Epithelial cell of prostate (primary cell): ENCODE results near the gene DNAJA2.

ENCODE experiments used
- DNase-seq: peaks from one replicate; pipeline ENCODE4 v3.0.0-alpha.2; 2011; ENCODE audit warnings: low read depth, low spot score
- H3K27ac ChIP-seq: fragments of 450-650 bp; 2 replicates; pipeline ENCODE4 v1.5.1; 2017; ENCODE audit warnings: mild to moderate bottlenecking

The DNAJA2 gene

DNA sequence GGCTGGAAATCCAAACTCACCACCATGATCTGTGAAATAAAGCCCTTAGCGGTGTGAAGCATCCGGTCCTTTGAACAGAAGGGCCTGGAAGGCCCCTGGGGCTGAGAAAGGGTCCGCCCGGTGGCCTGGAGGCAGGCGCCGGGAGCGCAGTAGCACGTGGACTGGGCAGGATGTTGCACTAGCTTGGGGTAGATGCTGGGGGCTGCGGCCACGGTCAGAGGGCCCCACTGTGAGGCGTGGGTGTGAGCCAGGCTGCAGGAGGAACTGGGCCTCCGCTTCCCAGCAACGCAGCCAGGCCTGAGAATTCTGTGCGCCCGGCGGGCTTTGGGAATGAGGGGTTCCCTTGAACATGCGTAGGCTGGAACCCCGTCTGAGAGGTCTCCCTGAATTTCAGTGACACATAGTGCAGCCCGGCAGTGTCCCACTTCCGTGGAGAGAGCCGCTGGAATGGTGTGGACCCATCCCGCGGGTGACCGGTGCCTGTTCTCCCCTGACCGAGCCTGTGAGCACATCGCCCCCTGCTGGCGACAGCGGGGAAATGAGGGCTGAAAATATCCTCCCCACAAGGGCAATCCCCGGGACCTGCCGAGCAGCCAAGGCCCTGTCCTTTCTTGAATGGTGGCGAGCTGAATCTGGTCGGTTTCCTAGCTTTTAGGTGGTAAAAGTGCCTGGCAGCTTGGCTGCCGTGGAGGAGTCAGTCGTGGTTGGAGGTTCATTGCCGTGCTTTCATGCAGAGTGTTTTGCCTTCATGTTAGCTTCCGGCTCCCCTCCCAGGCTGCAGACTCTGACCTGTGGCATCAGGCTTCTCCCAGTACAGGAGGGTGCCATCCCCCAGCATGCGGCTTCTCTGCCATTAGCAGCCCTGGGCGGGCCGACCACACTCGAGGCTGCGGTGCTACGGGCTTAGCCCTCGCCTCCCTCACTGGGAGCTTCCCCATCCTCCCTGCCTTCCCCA, 43.8 kb downstream of the DNAJA2 start:
- H3K27ac ChIP-seq, result no peak overlapping the region
- DNase-seq, result no peak

DNA sequence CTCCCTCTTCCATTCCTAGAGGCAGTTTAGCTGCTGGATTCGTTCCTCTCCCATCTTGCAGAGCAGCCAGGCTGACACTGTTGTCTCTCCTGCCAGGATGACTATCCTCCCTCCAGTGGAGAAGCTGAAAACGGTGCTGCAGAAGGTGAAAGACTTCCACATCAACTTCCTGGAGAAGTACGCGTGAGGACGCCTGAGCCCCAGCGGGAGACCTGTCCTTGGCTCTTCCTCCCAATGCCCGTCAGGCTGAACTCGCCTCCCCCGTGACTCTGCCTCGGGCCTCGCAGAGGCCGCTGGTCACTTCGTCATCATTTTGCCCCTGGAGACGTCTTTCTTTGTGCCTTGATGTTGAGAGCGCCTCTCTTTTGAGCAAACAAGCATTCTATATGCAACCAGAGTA, 44.7 kb downstream of the DNAJA2 start:
- H3K27ac ChIP-seq, result no peak overlapping the region
- no peak for DNase-seq

DNA sequence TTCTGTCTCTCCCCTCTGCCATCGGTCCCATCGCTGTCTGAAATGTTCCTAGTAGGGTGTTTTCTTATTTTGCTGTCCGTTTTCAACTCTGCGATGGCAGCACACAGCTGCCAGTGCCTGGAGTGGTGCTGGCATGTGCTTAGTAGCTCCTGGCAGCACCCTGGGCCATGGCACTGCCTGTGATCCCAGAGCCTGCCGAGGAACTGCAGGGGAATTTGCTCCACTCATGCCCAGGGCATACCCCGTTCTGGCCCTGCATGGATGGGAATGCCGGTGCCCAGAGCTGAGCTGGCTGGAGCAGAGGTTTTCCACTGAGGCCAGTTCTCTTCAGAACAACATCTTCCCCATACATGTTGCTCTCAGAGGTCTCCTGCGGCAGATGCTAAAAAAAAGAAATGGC, 46.2 kb downstream of the DNAJA2 start:
- H3K27ac ChIP-seq, result no peak overlapping the region
- no peak for DNase-seq

DNA sequence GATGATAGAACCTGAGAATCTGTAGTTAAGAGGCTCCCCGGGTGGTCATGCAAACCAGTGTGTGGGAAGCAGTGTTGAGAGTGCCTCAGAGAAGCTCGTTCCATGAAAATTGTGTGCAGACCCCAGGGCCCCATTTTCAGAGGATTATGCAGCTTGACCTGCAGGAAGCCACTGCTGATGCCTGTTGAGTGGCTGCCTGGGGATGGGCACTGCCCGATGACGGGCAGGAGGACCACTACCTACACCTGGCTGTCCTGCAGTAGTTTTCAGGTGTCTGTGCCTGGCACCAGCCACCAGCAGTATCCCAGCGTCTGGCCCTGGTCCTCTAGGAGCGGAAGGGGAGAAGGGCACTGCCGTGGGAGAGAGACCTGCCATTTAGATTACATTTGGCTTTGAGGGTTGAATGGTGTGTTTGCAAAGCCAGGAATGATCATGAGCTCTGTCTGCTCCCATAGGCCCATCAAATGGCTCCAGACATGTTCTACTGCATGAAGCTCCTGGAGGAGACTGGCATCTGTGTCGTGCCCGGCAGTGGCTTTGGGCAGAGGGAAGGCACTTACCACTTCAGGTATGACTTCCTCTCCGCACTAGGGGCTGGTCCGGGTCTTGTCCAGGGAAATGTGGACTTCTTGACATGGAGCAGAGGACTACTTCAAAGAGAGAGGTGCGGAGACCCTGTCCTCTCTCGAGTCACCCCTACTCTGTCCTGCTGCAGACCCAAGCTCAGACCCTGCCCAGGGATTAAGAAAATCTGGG, 46.8 kb downstream of the DNAJA2 start:
- no peak for DNase-seq

DNA sequence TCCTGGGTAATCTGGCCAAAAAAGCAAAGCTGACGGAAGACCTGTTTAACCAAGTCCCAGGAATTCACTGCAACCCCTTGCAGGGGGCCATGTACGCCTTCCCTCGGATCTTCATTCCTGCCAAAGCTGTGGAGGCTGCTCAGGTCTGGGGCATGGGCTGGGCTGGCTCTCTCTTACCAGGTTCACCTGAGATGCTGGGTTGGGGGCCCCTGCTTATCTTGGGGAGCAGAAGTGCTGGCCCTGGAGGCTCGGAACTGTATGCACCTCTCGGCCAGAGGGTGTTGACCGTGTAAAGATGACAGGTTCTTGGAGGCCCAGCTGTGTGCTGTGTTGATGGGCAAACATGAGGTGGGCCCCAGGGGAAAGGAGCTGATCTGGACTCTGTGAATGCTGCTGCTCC, 49.1 kb downstream of the DNAJA2 start:
- DNase-seq, result no peak
- H3K27ac ChIP-seq, result no peak overlapping the region

More for the DNA sequence above, 46.8 kb downstream of the DNAJA2 start:
- no peak overlapping the region for H3K27ac ChIP-seq

DNA sequence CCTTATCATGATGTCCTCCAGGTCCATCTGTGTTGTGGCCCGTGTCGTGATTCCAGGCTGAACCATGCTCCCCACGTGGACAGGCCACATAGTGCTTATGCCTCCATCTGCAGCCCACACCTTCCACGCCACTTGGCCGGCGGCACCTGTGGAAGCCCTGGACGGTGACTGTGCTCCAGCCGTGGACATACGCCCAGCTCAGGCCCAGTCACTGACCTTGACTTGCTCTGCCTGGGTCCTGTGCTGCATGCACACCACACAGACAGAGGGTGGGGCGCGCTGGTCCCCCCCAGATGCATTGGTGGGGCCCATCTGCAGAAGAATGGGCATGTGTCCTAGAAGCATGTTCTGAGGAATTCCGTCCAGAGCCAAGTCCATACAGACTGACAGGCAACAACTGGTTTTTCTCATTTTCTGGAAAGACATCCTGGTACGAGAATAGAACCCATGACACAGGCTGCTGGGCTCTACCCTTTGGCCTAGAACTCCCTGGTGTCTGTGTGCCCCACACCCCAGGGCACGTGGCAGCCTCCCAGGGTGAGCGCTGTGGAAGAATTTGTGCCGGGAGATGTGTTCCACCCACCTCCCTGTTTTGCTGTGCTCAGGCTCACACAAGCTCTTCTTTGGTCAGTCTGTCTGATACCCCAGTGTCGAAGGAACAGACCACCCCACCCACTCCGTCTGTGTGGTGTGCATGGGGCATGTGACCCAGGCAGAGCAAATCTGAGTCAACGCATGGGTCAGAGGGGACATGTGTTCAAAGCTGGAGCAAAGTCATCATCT, 49.8 kb downstream of the DNAJA2 start:
- H3K27ac ChIP-seq, result no peak overlapping the region
- DNase-seq, result no peak

DNA sequence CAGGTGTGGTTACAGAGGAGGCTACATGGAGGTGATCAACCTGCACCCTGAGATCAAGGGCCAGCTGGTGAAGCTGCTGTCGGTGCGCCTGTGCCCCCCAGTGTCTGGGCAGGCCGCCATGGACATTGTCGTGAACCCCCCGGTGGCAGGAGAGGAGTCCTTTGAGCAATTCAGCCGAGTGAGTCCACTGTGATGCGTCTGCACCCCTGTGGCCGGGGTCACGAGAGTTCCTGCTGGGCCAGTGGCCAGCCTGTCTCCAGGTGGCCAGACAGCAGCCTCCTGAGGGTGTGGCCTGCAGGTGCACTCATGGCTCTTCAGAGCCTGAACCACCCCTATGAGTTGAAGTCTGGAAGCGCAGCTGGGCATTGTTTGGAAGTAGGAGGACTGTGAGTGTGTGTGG, 51.2 kb downstream of the DNAJA2 start:
- no peak for DNase-seq
- H3K27ac ChIP-seq, result no peak overlapping the region

DNA sequence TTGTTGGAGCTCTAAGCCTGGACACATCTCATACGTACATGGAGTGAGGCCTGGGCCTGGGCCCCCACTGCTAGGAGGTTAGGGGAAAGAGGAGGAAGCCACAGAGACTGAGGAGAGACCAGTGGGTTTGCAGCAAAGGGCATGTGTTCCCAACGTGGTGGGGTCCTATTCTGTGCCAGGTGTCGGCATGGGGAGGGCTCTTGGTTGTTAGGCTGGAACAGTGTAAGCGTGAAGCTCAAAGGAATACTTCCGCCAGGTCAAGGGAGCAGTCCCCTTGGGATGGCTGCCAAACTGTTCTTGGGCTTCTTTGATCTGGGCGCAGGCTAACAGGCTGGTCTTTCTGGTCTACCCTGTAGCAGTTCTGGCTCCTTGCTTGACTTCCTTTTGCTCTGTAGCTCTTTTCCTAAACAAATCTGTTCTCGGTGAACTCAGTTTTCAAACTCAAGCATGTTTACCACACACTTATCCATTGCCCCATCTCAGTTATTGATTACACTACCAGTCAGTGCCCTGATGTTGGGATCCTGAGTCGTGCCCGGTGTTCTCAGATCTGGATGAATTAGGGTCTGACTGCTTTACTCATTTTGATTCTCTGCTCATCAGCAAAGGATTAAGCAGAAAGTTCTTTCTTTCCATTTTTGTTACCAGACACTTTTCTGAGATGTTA, 52.9 kb downstream of the DNAJA2 start:
- H3K27ac ChIP-seq, result no peak overlapping the region
- DNase-seq, result no peak

DNA sequence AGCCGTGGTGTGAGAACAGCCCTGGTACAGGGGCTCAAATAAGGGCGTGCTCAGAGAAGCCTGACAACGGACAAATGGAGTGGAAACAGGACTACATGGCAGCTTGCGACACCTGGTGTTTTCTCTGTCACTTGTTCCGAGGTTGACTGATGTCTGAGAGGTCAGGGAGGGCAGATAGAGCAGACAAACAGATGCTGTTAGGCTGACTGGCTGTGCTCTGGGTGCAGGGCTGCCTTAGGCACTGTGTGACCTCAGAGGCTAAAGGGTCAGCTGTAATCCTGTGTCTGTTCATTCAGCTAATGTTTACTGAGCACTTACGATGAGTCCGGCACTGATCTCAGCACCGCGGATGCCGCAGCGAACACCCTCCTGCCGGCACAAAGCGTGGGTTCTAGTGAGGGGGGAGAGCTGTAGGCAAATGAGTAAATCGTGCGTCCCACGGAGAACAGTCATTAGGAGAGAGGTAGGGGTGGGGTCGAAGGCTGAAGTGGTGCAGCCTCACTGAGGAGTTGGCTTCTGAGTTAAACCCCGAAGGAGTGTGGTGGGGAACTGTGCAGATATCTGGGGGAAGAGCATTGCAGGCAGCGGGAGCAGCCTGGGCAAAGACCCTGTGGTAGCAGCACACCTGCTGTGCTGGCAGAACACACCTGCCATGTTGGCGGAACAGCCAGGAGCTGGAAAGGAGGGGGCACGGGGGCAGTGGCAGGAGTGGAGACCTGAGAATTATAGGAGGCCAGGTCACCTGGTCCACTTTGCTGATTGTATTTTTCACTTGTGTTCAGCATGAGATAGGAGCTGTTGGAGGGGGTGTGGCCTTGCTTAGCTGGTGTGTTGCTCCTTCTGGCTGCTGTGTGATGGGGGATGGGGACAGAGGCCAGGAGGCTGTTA, 54.3 kb downstream of the DNAJA2 start:
- no peak for DNase-seq

DNA sequence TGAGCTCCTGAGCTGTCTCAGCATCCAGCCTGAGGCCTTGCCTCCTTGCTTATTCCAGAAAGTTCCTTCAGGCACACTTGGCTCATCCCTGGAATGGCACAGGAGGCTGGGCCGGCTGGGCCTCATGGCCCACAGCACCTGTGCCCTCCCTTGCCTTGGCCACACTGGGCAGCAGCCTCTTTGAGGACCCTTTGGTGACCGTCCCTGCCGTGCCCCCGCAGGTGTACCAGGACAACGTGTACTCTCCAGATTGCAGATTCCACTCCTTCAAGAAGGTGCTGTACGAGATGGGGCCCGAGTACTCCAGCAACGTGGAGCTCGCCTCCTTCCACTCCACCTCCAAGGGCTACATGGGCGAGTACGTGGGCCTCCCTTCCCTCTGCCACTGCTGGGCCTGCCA, 55.1 kb downstream of the DNAJA2 start:
- no peak overlapping the region for H3K27ac ChIP-seq
- no peak for DNase-seq

More for the DNA sequence above, 54.3 kb downstream of the DNAJA2 start:
- no peak overlapping the region for H3K27ac ChIP-seq

DNA sequence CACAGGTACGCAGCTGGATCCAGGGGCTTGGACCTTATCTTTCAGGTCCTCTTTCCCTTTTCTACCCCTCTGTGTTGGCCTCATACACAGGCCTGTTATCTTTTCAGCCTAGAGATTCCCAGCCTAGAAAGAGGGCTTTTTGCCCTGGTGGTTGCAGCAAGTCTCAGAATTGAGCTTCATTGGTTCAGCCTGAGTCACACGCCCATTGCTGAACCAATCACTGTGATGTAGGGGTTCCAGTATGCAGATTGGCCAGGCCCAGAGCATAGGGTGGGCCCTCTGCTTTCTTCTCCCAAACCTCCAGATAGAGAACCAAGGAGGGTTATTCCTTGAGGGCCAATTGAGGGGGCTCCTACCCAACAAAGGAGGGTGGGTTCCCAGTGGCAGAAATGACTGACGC, 56.5 kb downstream of the DNAJA2 start:
- DNase-seq, result no peak
- no peak overlapping the region for H3K27ac ChIP-seq

DNA sequence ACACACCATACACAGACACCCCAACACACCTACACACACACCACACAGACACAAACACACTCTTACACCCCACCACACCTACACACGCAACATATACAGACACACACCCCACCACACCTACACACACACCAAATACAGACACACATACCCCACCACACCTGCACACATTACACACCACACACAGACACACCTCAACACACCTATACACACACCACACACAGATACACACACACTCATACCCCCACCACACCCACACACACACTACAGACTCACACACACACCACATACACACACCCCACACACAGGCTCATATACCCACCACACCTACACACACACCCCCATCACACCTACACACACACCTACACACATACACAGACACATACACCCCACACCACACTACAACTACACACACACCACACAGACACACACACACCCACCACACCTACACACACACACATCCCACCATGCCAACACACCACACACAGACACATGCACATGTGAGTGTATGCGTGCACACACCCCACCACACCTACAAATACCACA, 57.9 kb downstream of the DNAJA2 start:
- H3K27ac ChIP-seq, result no peak overlapping the region

DNA sequence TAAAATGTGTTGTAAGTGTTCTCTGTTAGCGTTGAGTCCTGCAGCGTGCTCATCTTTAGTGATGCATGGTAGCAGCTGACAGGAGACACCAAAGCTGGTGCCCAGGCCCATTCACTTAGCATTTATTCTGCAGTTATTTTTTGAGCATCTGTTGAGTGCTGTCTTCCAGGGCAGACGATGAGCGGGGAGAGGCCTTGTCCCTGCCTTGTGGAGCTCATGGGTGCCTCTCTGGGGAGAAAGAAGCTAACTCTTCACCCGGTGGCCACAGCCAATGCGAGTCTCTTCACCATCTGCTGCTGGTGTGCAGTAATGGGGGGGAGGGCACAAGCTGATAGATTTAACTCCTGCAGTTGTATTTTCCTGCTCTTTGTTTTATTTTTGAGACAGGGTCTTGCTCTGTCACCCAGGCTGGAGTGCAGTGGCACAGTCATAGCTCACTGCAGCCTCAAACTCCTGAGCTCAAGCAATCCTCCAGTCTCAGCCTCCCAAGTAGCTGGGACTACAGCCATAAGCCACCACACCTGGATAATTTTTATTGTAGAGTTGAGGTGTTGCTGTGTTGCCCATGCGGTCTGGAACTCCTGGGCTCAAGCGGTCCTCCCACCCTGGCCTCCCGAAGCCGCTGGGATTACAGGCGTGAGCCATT, 58.8 kb downstream of the DNAJA2 start:
- no peak overlapping the region for H3K27ac ChIP-seq
- no peak for DNase-seq

More for the DNA sequence above, 57.9 kb downstream of the DNAJA2 start:
- DNase-seq, result no peak

DNA sequence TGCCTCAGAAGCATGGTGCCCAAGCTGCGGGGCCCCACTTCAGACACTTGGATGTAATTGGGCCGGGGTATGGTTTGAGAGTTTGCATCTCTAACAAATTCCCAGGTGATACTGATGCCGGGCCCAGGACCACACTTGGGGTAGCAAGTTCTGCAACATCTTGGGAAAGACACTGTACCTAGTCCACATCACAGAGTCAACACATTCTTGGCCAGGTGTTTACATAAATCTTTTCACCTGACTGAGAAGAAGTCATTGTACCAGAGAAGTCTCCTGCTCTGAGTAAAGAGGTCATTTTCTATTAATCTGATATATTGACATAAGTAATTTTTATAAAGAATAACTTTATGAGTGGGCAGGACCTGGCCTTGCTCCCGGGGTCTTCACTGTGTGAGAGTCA, 61.8 kb downstream of the DNAJA2 start:
- no peak overlapping the region for H3K27ac ChIP-seq
- DNase-seq, result no peak

DNA sequence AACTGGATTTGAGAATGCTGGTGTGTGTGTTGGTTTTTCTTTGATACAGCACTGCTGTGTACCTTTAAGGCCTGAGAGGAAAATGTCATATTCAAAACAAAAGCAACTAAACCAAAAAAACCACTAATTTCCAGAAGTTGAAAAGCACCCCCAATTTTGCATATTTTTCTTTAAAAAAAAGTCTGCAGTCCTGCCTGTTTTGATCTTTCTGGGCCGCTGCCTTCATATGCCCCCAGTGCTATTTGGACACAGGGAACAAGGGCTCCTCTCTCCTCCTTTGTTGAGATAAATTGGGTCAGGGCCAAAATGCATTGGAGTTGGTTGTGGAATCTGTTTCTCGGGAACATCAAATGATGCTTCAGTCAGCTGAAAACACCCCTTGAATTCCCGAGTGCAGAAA, 62.4 kb downstream of the DNAJA2 start:
- no peak overlapping the region for H3K27ac ChIP-seq
- no peak for DNase-seq

DNA sequence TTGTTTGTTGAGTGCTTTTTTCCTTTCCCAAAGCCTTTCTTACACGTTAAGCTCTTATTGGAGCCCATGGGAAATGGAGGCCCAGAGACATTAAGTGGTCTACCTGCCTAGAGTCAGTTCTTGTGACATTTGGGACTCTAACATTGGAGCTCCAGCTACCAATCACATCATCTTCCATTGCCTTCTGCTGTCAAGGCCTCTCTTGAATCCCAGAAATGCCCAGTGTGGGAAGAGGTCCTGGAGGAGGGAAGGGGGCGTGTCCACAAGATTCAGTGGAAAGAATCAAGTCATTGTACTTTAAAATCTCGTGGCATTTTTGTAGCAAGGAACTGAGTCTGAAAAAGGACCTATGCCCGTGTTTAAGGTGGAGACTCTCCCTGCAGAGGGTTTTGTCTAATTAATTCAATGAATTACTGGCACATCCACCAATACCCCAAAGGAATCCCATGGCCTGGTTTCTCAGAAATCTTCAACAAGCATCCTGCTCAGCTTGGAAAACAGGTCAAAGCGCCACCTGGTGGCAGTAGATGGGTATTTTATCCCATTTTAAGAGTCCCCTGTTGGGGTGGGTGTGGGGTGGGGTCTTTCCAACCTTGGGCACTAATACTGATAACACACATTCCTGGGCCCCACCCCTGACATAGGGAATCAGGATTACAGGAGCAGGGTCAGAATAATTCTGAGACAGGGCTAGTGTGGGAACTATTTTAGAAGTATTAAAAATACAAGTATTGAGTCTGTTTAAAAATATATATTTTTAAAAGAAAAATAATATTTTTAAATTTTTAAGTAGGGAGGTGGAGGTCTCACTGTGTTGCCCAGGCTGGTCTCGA, 64.7 kb downstream of the DNAJA2 start:
- no peak for DNase-seq
- H3K27ac ChIP-seq, result no peak overlapping the region

DNA sequence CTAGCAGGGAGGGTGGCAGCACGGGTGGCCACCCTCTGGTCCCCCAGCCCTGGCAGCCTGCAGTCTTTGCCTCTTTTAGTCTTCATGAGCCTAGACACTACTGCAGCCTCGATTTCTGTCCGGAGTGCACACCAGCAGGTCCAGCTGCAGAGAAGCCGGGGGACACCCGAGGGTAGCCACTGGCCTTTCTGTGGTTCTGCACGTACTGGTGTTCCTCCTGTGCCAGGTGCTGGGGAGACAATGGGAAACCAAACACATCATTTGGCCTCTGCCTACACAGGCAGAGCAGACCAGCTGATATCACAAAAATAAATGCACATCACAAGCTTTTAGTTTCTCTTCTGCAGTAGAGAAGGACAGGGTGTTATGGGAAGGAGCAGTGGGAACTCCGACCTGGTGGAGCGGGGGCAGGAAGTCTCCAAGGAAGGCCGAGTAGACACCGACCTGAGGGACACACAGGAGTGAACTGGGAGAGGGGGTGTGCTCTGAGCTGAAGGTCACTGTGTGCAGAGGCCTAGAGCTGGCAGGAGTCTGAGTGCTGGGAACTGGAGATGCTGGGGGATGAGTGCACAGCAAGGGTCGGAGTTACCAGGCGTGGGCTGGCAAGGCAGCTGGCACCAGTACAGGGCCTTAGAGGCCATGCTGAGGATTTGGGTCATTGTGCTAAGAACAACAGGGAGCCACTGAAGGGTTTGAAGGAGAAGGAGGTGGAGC, 66.3 kb downstream of the DNAJA2 start:
- no peak for DNase-seq
- no peak overlapping the region for H3K27ac ChIP-seq
